AG10803 (cell line): ENCODE results near the gene MYO6.

Source experiments
- DNase-seq: peaks from one replicate; pipeline ENCODE4 v3.0.0; 2010; ENCODE audit warnings: low read depth
- H3K4me3 ChIP-seq: 2 replicates; pipeline ENCODE4 v1.5.1; 2011; ENCODE audit warnings: mild to moderate bottlenecking, low read length, control low read depth
- CTCF ChIP-seq: conservative IDR thresholded peaks from 2 replicates; pipeline ENCODE4 v1.5.1; 2011; ENCODE audit warnings: mild to moderate bottlenecking, low read length, control low read depth, inconsistent platforms

MYO6 gene

GRCh38 chr6:75808507-75808906 is 59.5 kb downstream of the MYO6 start:
- H3K4me3 ChIP-seq, result no peak overlapping the region
- TF ChIP-seq CTCF, result no peak
- no peak for DNase-seq

GRCh38 chr6:75812560-75812959 is 63.5 kb downstream of the MYO6 start:
- TF ChIP-seq CTCF, result no peak
- DNase-seq, result no peak
- H3K4me3 ChIP-seq, result no peak overlapping the region

- no peak for DNase-seq
- TF ChIP-seq CTCF, result no peak
- no peak overlapping the region for H3K4me3 ChIP-seq
Measured at GRCh38 chr6:75813476-75814250, 64.6 kb downstream of the MYO6 start.

- no peak for TF ChIP-seq CTCF
- H3K4me3 ChIP-seq, result no peak overlapping the region
- peak; percentile 55 for DNase-seq
Measured at GRCh38 chr6:75815756-75816155, 66.7 kb downstream of the MYO6 start.

- peak; percentile 49 for DNase-seq
- no peak for TF ChIP-seq CTCF
- H3K4me3 ChIP-seq, result no peak overlapping the region
Measured at GRCh38 chr6:75818098-75818855, 69.2 kb downstream of the MYO6 start.

- TF ChIP-seq CTCF, result no peak
- DNase-seq, result no peak
- H3K4me3 ChIP-seq, result no peak overlapping the region
Measured at GRCh38 chr6:75819776-75820487, 70.9 kb downstream of the MYO6 start.
